Psoas muscle (tissue), 8 donors: Measurements from ENCODE around the gene MAPK9. TPM values are rescaled to one million over a fixed set of nuclear protein-coding genes. Genes with fewer than 3 reads are reported as not detected.

Experiments
- ATAC-seq, 4 donors: fragments of 200-7000 bp; cut with Tn5 transposase; one replicate each; pipeline ENCODE4 v1.9.1; 2020; ENCODE audit warnings: moderate library complexity in 3 of 4, mild to moderate bottlenecking in 2 of 4
- DNase-seq, 2 donors: peaks; one replicate each; pipeline ENCODE4 v3.0.0-alpha.2; 2020
- H3K27ac ChIP-seq: fragments of 200-600 bp; one replicate; pipeline ENCODE4 v1.8.0; 2022
- H3K27me3 ChIP-seq, 3 donors: fragments of 200-600 bp in 1 of 3; one replicate each; pipeline versions ENCODE4 v1.6.1 to v1.8.0; 2013 to 2022; ENCODE audit warnings: low read length in 2 of 3, mild to moderate bottlenecking in 2 of 3, moderate library complexity in 1 of 3; ENCODE audit not compliant: insufficient read depth in 3 of 3
- H3K36me3 ChIP-seq, 2 donors: fragments of 200-600 bp in 1 of 2; one replicate each; pipeline versions ENCODE4 v1.6.1 to v1.8.0; 2013 to 2022; ENCODE audit warnings: low read depth in 1 of 2, mild to moderate bottlenecking in 1 of 2, moderate library complexity in 1 of 2; ENCODE audit not compliant: insufficient read depth in 1 of 2
- H3K4me1 ChIP-seq: fragments of 200-600 bp; one replicate; pipeline ENCODE4 v1.8.0; 2022
- H3K4me3 ChIP-seq: fragments of 200-600 bp; one replicate; pipeline ENCODE4 v1.8.0; 2022; ENCODE audit warnings: mild to moderate bottlenecking
- H3K9me3 ChIP-seq: fragments of 200-600 bp; one replicate; pipeline ENCODE4 v1.8.0; 2022
- WGBS, 3 donors: extraction: QIAGEN DNeasy Blood & Tissue Kit; methylation state at CpG; one replicate each; pipeline versions ENCODE4 v1.1.6 to v1.1.7; 2013; 5-methylcytosine and 5-hydroxymethylcytosine counted together
- intact Hi-C, 2 donors: fragments of 100-400 bp; cut with DNase I; formaldehyde crosslinking; loops; one replicate each; pipeline versions ENCODE4 v1.11.0 to v1.14.2; 2022
- polyA plus RNA-seq, 3 donors: library from polyadenylated mRNA; stranded (reverse); fragments of 200-250 nt; gene quantifications; one replicate each; pipeline ENCODE4 v1.2.3, GENCODE V29; 2013
- total RNA-seq, 4 donors: library from RNA; stranded (reverse); fragmentation: NEBNext Ultra II Directional in 2 of 4; extraction: Animal tissue kit (Norgen Biotek cat#: 25700) in 2 of 4; gene quantifications; one replicate each; pipeline versions ENCODE4 v1.2.1 to v1.2.4, GENCODE V29; 2021 to 2023
- TF ChIP-seq, protein P1 (sequence below): fragments of 200-600 bp; IDR thresholded peaks from one replicate; pipeline ENCODE4 v1.8.0; 2022; ENCODE audit warnings: antibody characterized with exemption
- donor health status: healthy with polysubstance abuse.
- donor health status: DM: no; HTN: no; CAD: no; lungs with moderate emphysema.
- donor health status: Bipolar disorder and iron deficiency.
- donor health status: healthy.
- donor health status: DM: yes; HTN: yes; CAD: no.
- donor health status: DM: no; HTN: no; CAD: no.
- donor health status: DM: no; HTN: no; CAD: no.
- donor health status: DM: yes; HTN: yes; CAD: no.

Gene MAPK9
- total and polyA plus RNA-seq, 7 donors, result 16.1 to 40.1 (median 34.3) TPM

GRCh38 chr5:180334176-180334575 is 42.3 kb upstream of the MAPK9 start:
- 90 to 94% (median 91%) methylated on average over 6 of the region's 6 CpGs for WGBS, 3 donors
- Histone ChIP-seq H3K4me1 (no peaks in the 10 kb centered on the region), H3K4me3 (no peak overlapping the region), H3K36me3 (peaks cover 0 to 4% of the 10 kb centered on the region in 2 donors), H3K27me3 (peaks cover 0 to 2% (median 0%) of the 10 kb centered on the region in 3 donors), H3K27ac (no peak overlapping the region), H3K9me3 (no peaks in the 10 kb centered on the region)
- DNase-seq (no peak), ATAC-seq (no peak)
- TF ChIP-seq, protein P1, sequence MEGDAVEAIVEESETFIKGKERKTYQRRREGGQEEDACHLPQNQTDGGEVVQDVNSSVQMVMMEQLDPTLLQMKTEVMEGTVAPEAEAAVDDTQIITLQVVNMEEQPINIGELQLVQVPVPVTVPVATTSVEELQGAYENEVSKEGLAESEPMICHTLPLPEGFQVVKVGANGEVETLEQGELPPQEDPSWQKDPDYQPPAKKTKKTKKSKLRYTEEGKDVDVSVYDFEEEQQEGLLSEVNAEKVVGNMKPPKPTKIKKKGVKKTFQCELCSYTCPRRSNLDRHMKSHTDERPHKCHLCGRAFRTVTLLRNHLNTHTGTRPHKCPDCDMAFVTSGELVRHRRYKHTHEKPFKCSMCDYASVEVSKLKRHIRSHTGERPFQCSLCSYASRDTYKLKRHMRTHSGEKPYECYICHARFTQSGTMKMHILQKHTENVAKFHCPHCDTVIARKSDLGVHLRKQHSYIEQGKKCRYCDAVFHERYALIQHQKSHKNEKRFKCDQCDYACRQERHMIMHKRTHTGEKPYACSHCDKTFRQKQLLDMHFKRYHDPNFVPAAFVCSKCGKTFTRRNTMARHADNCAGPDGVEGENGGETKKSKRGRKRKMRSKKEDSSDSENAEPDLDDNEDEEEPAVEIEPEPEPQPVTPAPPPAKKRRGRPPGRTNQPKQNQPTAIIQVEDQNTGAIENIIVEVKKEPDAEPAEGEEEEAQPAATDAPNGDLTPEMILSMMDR, result no peak
- intact Hi-C loops, result no loop called here

DNA sequence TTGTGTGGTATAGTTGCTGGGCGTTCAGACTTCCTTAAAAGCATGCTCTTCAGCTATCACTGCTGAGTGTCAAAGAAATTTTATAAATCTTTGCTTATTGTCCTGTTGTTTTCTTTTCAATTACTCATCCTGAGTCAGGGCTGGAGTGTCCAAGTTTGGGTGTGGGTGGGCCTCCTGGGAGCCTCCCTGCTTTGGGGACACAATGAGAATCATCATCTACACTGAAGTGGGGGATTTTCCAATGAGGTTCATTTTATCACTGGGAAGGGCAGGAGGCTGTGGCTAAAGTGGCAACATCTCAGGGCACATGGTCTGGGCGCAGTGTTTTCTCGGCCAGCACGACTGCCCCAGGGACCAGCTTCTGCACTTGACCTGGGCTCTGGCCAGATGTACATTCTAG is 41.8 kb upstream of the MAPK9 start:
- no peaks in the 10 kb centered on the region for H3K4me1 ChIP-seq
- DNase-seq (no peak), ATAC-seq (no peak)
- intact Hi-C loops, result no loop called here
- WGBS, 3 donors, result 81 to 87% (median 85%) methylated on average over 4 of the region's 4 CpGs
- H3K9me3 ChIP-seq, result no peaks in the 10 kb centered on the region
- H3K36me3 ChIP-seq, result peaks cover 0 to 4% of the 10 kb centered on the region in 2 donors
- H3K27me3 ChIP-seq, result peaks cover 0 to 2% (median 0%) of the 10 kb centered on the region in 3 donors
- H3K4me3 ChIP-seq, result no peak overlapping the region
- H3K27ac ChIP-seq, result no peak overlapping the region
- TF ChIP-seq, protein P1, result no peak

DNA sequence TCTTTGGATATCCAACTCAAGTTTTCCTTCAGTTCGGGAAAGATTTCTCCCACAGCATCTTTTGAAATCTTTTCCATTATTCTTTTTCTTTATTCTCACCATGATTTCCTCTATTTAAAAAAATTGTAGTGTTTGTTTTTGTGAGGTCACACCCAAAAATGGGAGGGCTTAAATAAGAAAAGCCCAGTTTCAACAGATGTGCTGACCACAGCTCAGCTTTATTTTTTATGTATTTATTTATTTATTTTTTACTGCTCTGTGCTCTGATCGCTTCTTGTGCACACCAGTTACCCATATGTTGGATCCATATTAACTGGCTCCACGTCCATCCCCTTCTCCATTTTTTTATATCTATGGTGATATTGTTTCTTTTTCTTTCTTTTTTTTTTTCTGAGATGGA is 41.0 kb upstream of the MAPK9 start:
- WGBS, 3 donors, result 92 to 93% (median 92%) methylated on average over 3 of the region's 3 CpGs
- H3K4me3 ChIP-seq, result no peak overlapping the region
- no peak overlapping the region for H3K27ac ChIP-seq
- H3K4me1 ChIP-seq, result no peaks in the 10 kb centered on the region
- H3K27me3 ChIP-seq, result peaks cover 0 to 2% (median 0%) of the 10 kb centered on the region in 3 donors
- H3K9me3 ChIP-seq, result no peaks in the 10 kb centered on the region
- no peak for ATAC-seq
- DNase-seq, result no peak
- TF ChIP-seq, protein P1, result no peak
- intact Hi-C loops, result no loop called here
- peaks cover 0 to 4% of the 10 kb centered on the region in 2 donors for H3K36me3 ChIP-seq

- DNase-seq (no peak), ATAC-seq (no peak)
- 46 to 49% (median 48%) methylated on average over 13 of the region's 13 CpGs for WGBS, 3 donors
- Histone ChIP-seq H3K4me1 (no peaks in the 10 kb centered on the region), H3K9me3 (no peaks in the 10 kb centered on the region), H3K27me3 (peaks cover 0 to 2% (median 0%) of the 10 kb centered on the region in 3 donors), H3K36me3 (peaks cover 0 to 4% of the 10 kb centered on the region in 2 donors), H3K4me3 (no peak overlapping the region), H3K27ac (no peak overlapping the region)
- TF ChIP-seq, protein P1, result no peak
- intact Hi-C loops, result no loop called here
Measured at GRCh38 chr5:180332051-180332517, 40.2 kb upstream of the MAPK9 start.

DNA sequence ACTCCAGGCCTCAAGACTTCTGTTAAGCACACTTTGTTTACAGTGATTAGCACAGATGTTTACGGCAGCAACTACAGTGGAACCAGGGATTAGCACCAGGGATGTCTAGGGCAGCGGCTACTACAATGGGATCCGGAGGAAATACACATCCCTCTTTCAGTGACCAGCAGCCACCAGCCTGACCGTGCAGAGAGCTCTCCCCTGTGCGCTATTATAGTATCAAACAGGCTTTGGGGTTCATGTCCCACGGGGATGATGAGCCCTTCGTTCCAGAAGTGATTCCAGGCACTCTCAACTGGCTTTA is 39.7 kb upstream of the MAPK9 start:
- no peak overlapping the region for H3K27ac ChIP-seq
- 43 to 46% (median 45%) methylated on average over 7 of the region's 7 CpGs for WGBS, 3 donors
- no peaks in the 10 kb centered on the region for H3K4me1 ChIP-seq
- H3K36me3 ChIP-seq, result peaks cover 0 to 4% of the 10 kb centered on the region in 2 donors
- TF ChIP-seq, protein P1, result no peak
- no peaks in the 10 kb centered on the region for H3K9me3 ChIP-seq
- H3K27me3 ChIP-seq, result peaks cover 0 to under 1% (median 0%) of the 10 kb centered on the region in 3 donors
- DNase-seq (no peak), ATAC-seq (no peak)
- intact Hi-C loops, result no loop called here
- no peak overlapping the region for H3K4me3 ChIP-seq
